ENCODE results near the gene TOPBP1. TPM values are rescaled to one million over a fixed set of nuclear protein-coding genes. Genes with fewer than 3 reads are reported as not detected.
A peak's percentile ranks its signal among the peaks of the same experiment; 100 is the strongest.

TOPBP1 gene
- total and polyA plus RNA-seq, 2 of the 8 experiments (the other 6 are each of a cell fraction or from before 2014, with no cell fraction given): 19.7 to 35.9 TPM

- no peak for TF ChIP-seq SIX5 (IDR thresholded peaks at IDR 0.05; ENCODE audit: low read depth, low read length)
- no peak for TF ChIP-seq SRF (IDR thresholded peaks at IDR 0.05; ENCODE audit: low read depth, low read length)
- peak; percentile 60 for TF ChIP-seq KDM4A (IDR thresholded peaks at IDR 0.05; ENCODE audit: low read depth, low read length, severe bottlenecking)
- TF ChIP-seq, protein P1, sequence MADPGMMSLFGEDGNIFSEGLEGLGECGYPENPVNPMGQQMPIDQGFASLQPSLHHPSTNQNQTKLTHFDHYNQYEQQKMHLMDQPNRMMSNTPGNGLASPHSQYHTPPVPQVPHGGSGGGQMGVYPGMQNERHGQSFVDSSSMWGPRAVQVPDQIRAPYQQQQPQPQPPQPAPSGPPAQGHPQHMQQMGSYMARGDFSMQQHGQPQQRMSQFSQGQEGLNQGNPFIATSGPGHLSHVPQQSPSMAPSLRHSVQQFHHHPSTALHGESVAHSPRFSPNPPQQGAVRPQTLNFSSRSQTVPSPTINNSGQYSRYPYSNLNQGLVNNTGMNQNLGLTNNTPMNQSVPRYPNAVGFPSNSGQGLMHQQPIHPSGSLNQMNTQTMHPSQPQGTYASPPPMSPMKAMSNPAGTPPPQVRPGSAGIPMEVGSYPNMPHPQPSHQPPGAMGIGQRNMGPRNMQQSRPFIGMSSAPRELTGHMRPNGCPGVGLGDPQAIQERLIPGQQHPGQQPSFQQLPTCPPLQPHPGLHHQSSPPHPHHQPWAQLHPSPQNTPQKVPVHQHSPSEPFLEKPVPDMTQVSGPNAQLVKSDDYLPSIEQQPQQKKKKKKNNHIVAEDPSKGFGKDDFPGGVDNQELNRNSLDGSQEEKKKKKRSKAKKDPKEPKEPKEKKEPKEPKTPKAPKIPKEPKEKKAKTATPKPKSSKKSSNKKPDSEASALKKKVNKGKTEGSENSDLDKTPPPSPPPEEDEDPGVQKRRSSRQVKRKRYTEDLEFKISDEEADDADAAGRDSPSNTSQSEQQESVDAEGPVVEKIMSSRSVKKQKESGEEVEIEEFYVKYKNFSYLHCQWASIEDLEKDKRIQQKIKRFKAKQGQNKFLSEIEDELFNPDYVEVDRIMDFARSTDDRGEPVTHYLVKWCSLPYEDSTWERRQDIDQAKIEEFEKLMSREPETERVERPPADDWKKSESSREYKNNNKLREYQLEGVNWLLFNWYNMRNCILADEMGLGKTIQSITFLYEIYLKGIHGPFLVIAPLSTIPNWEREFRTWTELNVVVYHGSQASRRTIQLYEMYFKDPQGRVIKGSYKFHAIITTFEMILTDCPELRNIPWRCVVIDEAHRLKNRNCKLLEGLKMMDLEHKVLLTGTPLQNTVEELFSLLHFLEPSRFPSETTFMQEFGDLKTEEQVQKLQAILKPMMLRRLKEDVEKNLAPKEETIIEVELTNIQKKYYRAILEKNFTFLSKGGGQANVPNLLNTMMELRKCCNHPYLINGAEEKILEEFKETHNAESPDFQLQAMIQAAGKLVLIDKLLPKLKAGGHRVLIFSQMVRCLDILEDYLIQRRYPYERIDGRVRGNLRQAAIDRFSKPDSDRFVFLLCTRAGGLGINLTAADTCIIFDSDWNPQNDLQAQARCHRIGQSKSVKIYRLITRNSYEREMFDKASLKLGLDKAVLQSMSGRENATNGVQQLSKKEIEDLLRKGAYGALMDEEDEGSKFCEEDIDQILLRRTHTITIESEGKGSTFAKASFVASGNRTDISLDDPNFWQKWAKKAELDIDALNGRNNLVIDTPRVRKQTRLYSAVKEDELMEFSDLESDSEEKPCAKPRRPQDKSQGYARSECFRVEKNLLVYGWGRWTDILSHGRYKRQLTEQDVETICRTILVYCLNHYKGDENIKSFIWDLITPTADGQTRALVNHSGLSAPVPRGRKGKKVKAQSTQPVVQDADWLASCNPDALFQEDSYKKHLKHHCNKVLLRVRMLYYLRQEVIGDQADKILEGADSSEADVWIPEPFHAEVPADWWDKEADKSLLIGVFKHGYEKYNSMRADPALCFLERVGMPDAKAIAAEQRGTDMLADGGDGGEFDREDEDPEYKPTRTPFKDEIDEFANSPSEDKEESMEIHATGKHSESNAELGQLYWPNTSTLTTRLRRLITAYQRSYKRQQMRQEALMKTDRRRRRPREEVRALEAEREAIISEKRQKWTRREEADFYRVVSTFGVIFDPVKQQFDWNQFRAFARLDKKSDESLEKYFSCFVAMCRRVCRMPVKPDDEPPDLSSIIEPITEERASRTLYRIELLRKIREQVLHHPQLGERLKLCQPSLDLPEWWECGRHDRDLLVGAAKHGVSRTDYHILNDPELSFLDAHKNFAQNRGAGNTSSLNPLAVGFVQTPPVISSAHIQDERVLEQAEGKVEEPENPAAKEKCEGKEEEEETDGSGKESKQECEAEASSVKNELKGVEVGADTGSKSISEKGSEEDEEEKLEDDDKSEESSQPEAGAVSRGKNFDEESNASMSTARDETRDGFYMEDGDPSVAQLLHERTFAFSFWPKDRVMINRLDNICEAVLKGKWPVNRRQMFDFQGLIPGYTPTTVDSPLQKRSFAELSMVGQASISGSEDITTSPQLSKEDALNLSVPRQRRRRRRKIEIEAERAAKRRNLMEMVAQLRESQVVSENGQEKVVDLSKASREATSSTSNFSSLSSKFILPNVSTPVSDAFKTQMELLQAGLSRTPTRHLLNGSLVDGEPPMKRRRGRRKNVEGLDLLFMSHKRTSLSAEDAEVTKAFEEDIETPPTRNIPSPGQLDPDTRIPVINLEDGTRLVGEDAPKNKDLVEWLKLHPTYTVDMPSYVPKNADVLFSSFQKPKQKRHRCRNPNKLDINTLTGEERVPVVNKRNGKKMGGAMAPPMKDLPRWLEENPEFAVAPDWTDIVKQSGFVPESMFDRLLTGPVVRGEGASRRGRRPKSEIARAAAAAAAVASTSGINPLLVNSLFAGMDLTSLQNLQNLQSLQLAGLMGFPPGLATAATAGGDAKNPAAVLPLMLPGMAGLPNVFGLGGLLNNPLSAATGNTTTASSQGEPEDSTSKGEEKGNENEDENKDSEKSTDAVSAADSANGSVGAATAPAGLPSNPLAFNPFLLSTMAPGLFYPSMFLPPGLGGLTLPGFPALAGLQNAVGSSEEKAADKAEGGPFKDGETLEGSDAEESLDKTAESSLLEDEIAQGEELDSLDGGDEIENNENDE (IDR thresholded peaks at IDR 0.05; ENCODE audit: insufficient replicate concordance, low read length): no peak
- no peak; the same call in 1 of the 2 replicates for TF ChIP-seq TBP (IDR thresholded peaks at IDR 0.05; ENCODE audit: low read depth, low read length)
- TF ChIP-seq, protein P2, sequence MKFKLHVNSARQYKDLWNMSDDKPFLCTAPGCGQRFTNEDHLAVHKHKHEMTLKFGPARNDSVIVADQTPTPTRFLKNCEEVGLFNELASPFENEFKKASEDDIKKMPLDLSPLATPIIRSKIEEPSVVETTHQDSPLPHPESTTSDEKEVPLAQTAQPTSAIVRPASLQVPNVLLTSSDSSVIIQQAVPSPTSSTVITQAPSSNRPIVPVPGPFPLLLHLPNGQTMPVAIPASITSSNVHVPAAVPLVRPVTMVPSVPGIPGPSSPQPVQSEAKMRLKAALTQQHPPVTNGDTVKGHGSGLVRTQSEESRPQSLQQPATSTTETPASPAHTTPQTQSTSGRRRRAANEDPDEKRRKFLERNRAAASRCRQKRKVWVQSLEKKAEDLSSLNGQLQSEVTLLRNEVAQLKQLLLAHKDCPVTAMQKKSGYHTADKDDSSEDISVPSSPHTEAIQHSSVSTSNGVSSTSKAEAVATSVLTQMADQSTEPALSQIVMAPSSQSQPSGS (IDR thresholded peaks at IDR 0.05; ENCODE audit: low read length): no peak
- no peak for TF ChIP-seq CBX8 (IDR thresholded peaks at IDR 0.05; ENCODE audit: borderline replicate concordance, low read depth, low read length)
Measured at GRCh38 chr3:133573629-133574194, 88.0 kb downstream of the TOPBP1 start, which contains the start of gene CDV3 (continued).

Measured in H1 (cell line).